ENCODE results near the gene BAG2. TPM values are rescaled to one million over a fixed set of nuclear protein-coding genes. Genes with fewer than 3 reads are reported as not detected.

Gene BAG2
- total and polyA plus RNA-seq, 10 of the 15 experiments (the other 5 are each of a cell fraction or from before 2014, with no cell fraction given) = 7.7 to 17.6 (median 9.6) TPM

DNA sequence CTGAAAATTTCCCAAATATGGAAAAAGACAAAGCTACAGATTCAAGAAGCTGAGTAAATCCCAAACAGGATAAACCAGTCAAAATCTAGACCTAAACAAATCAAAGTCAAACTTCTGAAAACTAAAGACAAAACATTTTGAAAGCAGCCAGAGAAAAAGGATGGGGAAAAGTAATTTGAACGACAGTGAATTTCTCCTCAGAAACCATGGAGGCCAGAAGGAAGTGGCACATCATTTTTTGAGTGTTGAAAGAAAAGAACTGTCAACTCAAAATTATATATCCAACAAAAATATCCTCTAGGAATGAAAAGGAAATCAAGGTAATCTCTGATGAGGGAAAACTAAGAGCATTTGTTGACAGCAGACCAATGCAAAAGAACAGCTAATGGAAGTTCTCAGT is 43.1 kb downstream of the BAG2 start:
- no TSS peak for BruUV-seq (replicated peaks)
- no peak overlapping the region for H3K27ac ChIP-seq (ENCODE audit: control insufficient read depth, insufficient read depth)
- DNase-seq (ENCODE audit: low read depth, low spot score) (no peak), ATAC-seq (no peak), FAIRE-seq (no peak)
- H3K9me3 ChIP-seq (replicated peaks; ENCODE audit: control insufficient read depth, insufficient read depth, low read length) = peaks cover 3% of the 10 kb centered on the region; the same call in 1 of the 3 replicates
- no peaks in the 10 kb centered on the region for H4K20me1 ChIP-seq (ENCODE audit: control insufficient read depth, insufficient read depth)
- ChIA-PET POLR2A (no interaction called here), RAD21 (ENCODE audit: unreplicated experiment) (no interaction called here), SMC1A (ENCODE audit: uncharacterized antibody, unreplicated experiment) (no interaction called here), CTCF (interaction anchor here (0.7 kb wide), 1 partner anchor 280 kb away, joined by 3 read pairs; no protein-coding TSS in a partner anchor)
- no peak overlapping the region for H3K9ac ChIP-seq (ENCODE audit: control insufficient read depth, insufficient read depth, low read length)
- H3K36me3 ChIP-seq (ENCODE audit: control insufficient read depth in 2 of 2, insufficient read depth in 2 of 2, low read length in 1 of 2) = no peaks in the 10 kb centered on the region
- no peaks in the 10 kb centered on the region for H3K4me1 ChIP-seq (ENCODE audit: control insufficient read depth, insufficient read depth, low read length)
- no peak overlapping the region for H3K4me2 ChIP-seq (ENCODE audit: control insufficient read depth, insufficient read depth)
- peaks cover 1% of the 10 kb centered on the region for H3K79me2 ChIP-seq (ENCODE audit: control insufficient read depth, insufficient read depth, low read length)
- 100% methylated on average over 1 of the region's 1 CpG for WGBS (ENCODE audit: insufficient coverage, insufficient replicate concordance, low lambda C conversion rate, missing lambda C conversion rate)
- H2AFZ ChIP-seq (ENCODE audit: control insufficient read depth, low read depth, low read length) = no peak overlapping the region
- no peak overlapping the region for H3K4me3 ChIP-seq
- H3K27me3 ChIP-seq (replicated peaks in 1 of 2; ENCODE audit: control insufficient read depth in 2 of 2, insufficient read depth in 2 of 2, low read length in 1 of 2) = no peaks in the 10 kb centered on the region
- TF ChIP-seq ZBED1 (IDR thresholded peaks at IDR 0.05; ENCODE audit: borderline replicate concordance) = no peak
- no peak for TF ChIP-seq EP300 (IDR thresholded peaks at IDR 0.05; ENCODE audit: borderline replicate concordance in 1 of 2, control insufficient read depth in 1 of 2, low read depth in 2 of 2, low read length in 2 of 2)
- peak; percentile 73; the same call in 1 of the 2 replicates for TF ChIP-seq CBX5 (IDR thresholded peaks at IDR 0.05; ENCODE audit: low read depth)
- in situ Hi-C loops (cut with MboI) (no loop called here), intact Hi-C loops (cut with micrococcal nuclease; ENCODE audit: unreplicated experiment) (no loop called here)

GRCh38 chr6:57216235-57217101 is 44.3 kb downstream of the BAG2 start:
- no peak for DNase-seq (ENCODE audit: low read depth, low spot score)
- Histone ChIP-seq H3K9ac (ENCODE audit: control insufficient read depth, insufficient read depth, low read length) (no peak overlapping the region), H3K4me1 (ENCODE audit: control insufficient read depth, insufficient read depth, low read length) (no peaks in the 10 kb centered on the region), H2AFZ (ENCODE audit: control insufficient read depth, low read depth, low read length) (no peak overlapping the region), H3K4me2 (ENCODE audit: control insufficient read depth, insufficient read depth) (0 out of 2 replicates have a peak overlapping the region, but pooled peaks have one; percentile 27), H3K9me3 (replicated peaks; ENCODE audit: control insufficient read depth, insufficient read depth, low read length) (peaks cover 3% of the 10 kb centered on the region; the same call in 1 of the 3 replicates), H3K27ac (ENCODE audit: control insufficient read depth, insufficient read depth) (no peak overlapping the region), H4K20me1 (ENCODE audit: control insufficient read depth, insufficient read depth) (no peaks in the 10 kb centered on the region), H3K36me3 (ENCODE audit: control insufficient read depth in 2 of 2, insufficient read depth in 2 of 2, low read length in 1 of 2) (no peaks in the 10 kb centered on the region), H3K27me3 (replicated peaks in 1 of 2; ENCODE audit: control insufficient read depth in 2 of 2, insufficient read depth in 2 of 2, low read length in 1 of 2) (no peaks in the 10 kb centered on the region), H3K4me3 (no peak overlapping the region), H3K79me2 (ENCODE audit: control insufficient read depth, insufficient read depth, low read length) (peaks cover 7% of the 10 kb centered on the region)
- peak; percentile 55 for ATAC-seq
- WGBS (ENCODE audit: insufficient coverage, insufficient replicate concordance, low lambda C conversion rate, missing lambda C conversion rate) = 98% methylated on average over 7 of the region's 7 CpGs
- intact Hi-C loops (cut with micrococcal nuclease; ENCODE audit: unreplicated experiment) (no loop called here), in situ Hi-C loops (cut with MboI) (no loop called here)
- no TSS peak for BruUV-seq (replicated peaks)
- CTCF ChIA-PET = no interaction called here
- SMC1A ChIA-PET (ENCODE audit: uncharacterized antibody, unreplicated experiment) = interaction anchor here (0.6 kb wide), 1 partner anchor 28 kb away, joined by 3 read pairs; no protein-coding TSS in a partner anchor
- POLR2A ChIA-PET = no interaction called here
- no peak for FAIRE-seq
- RAD21 ChIA-PET (ENCODE audit: unreplicated experiment) = no interaction called here
- TF ChIP-seq GATAD2B (conservative IDR thresholded peaks at IDR 0.05; ENCODE audit: low read depth) (no peak), RCOR1 (conservative IDR thresholded peaks at IDR 0.05; ENCODE audit: low read depth, low read length) (no peak), ZNF274 (IDR thresholded peaks at IDR 0.05; ENCODE audit: insufficient read depth, insufficient read length) (no peak), CREM (IDR thresholded peaks at IDR 0.05; ENCODE audit: low read depth) (no peak), FOXK2 (IDR thresholded peaks at IDR 0.05) (no peak), SP1 (IDR thresholded peaks at IDR 0.05; ENCODE audit: low read depth, low read length) (no peak), ESRRA (IDR thresholded peaks at IDR 0.05; ENCODE audit: low read length) (no peak)
- TF ChIP-seq, protein P1, sequence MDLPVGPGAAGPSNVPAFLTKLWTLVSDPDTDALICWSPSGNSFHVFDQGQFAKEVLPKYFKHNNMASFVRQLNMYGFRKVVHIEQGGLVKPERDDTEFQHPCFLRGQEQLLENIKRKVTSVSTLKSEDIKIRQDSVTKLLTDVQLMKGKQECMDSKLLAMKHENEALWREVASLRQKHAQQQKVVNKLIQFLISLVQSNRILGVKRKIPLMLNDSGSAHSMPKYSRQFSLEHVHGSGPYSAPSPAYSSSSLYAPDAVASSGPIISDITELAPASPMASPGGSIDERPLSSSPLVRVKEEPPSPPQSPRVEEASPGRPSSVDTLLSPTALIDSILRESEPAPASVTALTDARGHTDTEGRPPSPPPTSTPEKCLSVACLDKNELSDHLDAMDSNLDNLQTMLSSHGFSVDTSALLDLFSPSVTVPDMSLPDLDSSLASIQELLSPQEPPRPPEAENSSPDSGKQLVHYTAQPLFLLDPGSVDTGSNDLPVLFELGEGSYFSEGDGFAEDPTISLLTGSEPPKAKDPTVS (IDR thresholded peaks at IDR 0.05; ENCODE audit: low read depth, low read length) = no peak
- TF ChIP-seq, protein P2, sequence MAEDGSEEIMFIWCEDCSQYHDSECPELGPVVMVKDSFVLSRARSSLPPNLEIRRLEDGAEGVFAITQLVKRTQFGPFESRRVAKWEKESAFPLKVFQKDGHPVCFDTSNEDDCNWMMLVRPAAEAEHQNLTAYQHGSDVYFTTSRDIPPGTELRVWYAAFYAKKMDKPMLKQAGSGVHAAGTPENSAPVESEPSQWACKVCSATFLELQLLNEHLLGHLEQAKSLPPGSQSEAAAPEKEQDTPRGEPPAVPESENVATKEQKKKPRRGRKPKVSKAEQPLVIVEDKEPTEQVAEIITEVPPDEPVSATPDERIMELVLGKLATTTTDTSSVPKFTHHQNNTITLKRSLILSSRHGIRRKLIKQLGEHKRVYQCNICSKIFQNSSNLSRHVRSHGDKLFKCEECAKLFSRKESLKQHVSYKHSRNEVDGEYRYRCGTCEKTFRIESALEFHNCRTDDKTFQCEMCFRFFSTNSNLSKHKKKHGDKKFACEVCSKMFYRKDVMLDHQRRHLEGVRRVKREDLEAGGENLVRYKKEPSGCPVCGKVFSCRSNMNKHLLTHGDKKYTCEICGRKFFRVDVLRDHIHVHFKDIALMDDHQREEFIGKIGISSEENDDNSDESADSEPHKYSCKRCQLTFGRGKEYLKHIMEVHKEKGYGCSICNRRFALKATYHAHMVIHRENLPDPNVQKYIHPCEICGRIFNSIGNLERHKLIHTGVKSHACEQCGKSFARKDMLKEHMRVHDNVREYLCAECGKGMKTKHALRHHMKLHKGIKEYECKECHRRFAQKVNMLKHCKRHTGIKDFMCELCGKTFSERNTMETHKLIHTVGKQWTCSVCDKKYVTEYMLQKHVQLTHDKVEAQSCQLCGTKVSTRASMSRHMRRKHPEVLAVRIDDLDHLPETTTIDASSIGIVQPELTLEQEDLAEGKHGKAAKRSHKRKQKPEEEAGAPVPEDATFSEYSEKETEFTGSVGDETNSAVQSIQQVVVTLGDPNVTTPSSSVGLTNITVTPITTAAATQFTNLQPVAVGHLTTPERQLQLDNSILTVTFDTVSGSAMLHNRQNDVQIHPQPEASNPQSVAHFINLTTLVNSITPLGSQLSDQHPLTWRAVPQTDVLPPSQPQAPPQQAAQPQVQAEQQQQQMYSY (CRISPR knock-in tag; IDR thresholded peaks at IDR 0.05) = no peak

All from GM12878 (cell line).